Raji (cell line): ENCODE data around the gene TRABD2B.

Experiments
- POLR2A ChIP-seq: IDR thresholded peaks from 2 replicates; pipeline ENCODE4 v1.6.1; 2011; ENCODE audit warnings: low read depth, low read length, control low read depth; ENCODE audit not compliant: insufficient read depth

The TRABD2B gene

DNA sequence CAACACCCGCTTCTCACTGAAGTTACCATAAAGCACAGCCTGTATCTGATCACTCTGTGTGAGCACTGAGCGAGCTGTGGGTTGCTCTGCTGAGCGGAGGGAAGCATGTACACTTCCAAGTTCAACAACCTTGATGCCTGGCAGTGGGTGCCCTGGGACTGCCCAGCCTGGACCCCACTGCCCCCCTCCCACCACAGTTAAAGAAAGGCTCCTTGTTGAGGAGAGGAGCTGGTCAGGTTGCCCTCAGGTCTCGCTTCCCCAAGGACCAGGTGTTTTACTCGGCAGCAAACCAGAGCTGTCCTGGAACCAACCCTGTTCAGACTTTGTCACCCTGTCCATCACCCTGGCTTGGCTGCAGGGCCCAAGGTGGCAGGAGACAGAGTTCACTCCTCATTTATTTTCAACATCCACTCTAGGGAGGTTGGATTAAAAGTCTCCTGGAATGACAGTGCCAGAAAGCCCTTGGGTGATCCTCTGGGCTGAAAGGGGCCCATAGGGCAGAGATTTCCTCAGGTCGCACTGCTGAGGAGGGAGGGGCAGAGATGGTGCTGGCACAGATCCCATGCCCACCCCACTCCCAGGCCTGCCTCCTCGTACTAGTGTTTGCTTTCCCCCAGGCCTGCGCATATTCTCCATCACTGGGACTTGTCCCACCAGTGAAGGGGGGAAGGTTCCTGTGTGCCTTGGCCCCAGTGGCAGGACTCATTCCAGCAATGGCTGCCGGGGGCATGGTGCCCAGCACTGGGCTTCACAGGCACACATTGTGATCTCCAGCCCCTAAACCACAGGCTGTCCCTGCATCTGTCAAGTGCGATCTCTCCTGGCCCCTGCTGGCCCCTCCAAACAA lies 101.7 kb downstream of the TRABD2B start:
- TF ChIP-seq POLR2A = no peak

DNA sequence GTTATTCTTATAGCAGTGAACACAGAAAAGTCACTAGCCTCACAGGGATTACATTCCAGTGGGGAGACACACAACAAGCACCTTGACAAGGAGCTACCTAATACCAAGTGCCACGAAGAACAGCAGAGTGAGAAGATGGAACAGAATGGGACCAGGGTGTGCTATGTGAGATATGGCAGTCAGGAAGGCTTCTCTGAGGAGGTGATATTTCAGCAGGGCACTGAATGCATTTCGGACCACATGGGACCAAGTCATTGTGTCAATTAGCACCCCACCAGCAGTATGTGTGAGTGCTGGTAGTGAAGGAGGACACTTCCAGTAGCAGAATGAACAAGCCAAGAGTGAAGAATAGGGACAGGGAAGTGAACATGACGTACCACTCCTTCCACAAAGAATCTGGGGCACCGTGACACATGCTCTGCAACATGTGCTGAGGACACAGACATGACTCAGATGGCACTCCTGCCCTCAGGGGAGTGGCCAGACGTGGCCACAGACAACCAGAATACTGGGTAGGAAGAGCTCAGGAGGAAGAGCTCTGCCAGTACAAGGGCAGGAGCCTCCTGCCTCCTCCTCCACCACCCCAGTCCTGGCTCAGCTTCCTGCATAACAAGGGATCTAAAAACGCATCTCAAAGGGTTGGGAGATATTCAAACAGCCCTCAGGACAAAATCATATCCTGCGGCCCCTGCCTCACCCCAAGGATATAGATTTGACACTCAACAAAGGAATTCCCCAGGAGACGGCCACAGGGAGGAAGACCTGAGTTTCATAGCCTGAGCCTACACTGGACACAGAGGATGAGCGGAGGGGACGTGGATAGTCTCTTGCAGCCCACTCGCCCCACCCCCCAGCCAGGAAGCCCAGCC lies 102.5 kb downstream of the TRABD2B start:
- no peak for TF ChIP-seq POLR2A

- TF ChIP-seq POLR2A = no peak
Observed at GRCh38 chr1:47893412-47893811, 103.8 kb downstream of the TRABD2B start.

- TF ChIP-seq POLR2A = no peak
Observed at GRCh38 chr1:47890779-47891178, 106.4 kb downstream of the TRABD2B start.

DNA sequence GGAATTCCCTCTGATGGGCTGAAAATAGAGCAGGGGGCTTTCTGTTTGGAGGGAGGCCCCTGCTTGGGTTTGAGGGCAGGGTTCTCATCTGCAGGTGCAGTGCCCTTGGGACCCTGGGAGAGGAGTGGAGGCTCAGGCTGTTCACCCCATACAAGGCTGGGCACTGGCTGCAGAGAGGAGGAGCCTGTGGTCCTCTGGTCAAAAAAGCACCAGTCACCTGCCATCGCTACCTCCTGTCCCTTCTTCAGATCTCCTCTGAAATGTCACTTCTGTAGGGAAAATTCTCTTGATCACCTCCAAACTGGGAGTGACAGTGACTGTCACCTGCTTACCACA lies 108.9 kb downstream of the TRABD2B start:
- no peak for TF ChIP-seq POLR2A

GRCh38 chr1:47887475-47888293 lies 109.5 kb downstream of the TRABD2B start:
- no peak for TF ChIP-seq POLR2A

DNA sequence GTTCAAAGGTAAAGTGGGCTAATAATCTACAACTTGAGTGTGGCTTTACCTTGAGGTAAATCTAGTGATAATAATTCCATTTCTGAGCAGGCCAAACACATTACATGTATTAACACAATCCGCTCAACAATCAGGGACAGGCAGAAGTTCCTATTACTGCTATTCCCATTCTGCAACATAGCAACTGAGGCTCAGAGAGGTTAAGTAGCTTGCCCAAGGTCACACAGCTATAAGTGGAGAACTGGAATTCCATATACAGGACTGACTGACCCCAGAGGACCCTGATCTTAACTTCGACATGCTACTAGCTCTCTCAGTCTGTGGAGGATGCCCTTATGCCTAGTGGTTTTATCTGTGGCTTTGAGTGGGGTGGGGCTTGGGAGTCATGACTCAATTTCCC lies 110.1 kb downstream of the TRABD2B start:
- no peak for TF ChIP-seq POLR2A

- TF ChIP-seq POLR2A = no peak
Observed at GRCh38 chr1:47886141-47886540, 111.0 kb downstream of the TRABD2B start.

GRCh38 chr1:47885062-47885830 lies 111.9 kb downstream of the TRABD2B start:
- no peak for TF ChIP-seq POLR2A

DNA sequence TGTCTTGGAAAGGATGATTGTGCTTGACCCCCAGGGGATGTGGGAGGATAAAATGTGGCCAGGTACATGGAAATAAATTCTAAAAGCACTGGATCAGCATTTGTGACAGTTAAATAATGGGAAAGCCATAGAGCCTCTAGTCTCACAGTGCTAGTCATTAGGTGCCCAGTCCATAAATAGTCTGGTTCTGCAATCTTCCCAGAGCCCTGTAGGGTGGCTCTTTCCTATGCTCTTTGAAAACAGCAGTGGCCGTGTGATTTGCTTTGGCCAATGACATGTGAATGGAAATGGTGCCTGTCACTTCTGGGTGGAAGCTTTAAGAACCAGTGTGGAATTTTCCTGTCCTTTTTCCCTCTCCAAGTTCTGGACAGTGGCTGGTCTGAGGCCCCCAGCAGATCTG lies 113.2 kb downstream of the TRABD2B start:
- TF ChIP-seq POLR2A = no peak

DNA sequence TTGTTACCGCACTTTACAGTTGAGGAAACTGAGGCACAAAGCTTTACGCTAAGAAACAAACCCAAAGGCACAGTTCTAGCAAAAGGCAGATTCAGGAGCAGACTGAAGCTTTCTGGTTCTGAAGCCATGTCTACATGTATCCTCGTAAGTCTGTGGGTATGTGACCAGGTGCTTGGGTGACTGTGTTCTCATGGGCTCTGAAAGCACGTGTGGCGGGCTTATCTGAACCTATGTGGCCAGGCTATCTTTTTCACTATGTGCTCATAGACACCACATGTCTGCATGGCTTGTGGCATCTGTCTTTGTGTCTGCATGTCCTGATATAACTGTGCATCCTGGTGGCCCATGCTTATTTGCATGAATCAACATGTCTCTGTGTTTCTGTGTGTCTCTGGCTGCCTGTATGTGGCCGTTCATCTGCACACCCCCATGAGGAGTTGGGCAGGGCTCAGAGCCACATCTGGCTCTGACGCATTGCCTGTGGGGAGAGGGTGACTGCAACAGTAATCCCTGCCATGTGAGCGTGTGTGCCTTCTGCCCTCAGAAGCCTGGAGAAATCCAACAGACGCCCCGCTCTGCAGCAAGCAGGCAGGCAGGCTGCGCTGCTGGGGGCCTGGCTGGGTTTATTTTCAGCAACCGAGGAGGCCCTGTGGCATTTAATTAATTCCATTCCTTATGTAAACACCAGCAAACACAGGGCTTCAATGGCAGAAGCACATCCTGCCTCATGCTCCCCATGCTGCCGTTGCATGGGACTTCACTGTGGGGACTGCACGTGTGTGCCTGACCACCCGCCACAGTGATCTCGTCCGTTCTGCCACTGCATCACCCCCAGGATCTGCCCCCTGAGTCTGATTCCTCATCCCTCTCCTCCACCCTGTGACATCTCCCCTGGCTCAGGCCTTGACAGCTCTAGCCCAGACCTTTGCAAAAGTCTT lies 115.4 kb downstream of the TRABD2B start:
- no peak for TF ChIP-seq POLR2A

GRCh38 chr1:47876587-47876963 lies 120.6 kb downstream of the TRABD2B start:
- no peak for TF ChIP-seq POLR2A

DNA sequence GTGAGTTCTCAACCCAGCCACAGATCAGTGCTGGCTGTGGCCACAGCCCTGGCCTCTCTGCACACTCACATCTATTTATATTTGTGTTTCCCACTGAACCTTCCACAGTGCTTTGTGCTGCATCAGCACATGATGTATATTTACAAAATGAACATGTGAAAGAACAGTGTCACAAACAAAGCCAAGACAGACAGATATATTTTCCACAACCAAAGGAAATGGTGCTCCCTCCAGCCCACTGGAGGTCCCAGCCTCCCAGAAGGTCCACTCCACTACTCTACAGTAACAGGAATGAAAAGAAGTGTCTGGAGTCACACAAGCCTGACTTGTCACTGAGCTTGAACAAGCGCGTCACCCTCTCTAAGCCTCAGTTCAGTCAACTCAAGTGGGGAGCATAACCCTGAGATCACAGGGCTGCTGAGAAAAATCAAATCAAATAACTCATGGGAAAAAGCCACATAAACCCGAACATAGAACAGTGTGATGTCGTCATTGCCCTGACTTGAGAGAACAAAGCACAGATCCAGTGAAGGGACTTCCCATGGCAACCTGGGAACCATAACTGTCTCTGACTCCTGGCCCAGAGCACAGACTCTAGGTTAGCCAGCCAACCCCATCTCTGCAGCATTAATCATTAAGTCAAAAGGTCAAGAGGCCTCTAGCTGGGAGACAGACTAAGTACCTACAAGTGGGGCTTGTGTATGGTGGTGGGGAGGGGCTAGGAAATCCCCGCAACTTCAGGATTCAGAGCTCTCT lies 121.2 kb downstream of the TRABD2B start:
- TF ChIP-seq POLR2A = no peak

- TF ChIP-seq POLR2A = no peak
Observed at GRCh38 chr1:47875036-47875435, 122.1 kb downstream of the TRABD2B start.
